IPS-15b (cell line): ENCODE measurements around the gene CFAP92.
"Not testable (repeated sequence)": the region's sequence is repeated elsewhere in the genome, so short reads cannot be mapped to it uniquely, and the experiment has no call there.

Experiments used
- H3K27me3 ChIP-seq: one replicate; pipeline ENCODE4 v1.6.1; 2013; ENCODE audit warnings: low read length; ENCODE audit not compliant: control insufficient read depth, insufficient read depth
- H3K36me3 ChIP-seq: one replicate; pipeline ENCODE4 v1.6.1; 2013; ENCODE audit warnings: low read length; ENCODE audit not compliant: control insufficient read depth, insufficient read depth
- H3K4me1 ChIP-seq: one replicate; pipeline ENCODE4 v1.6.1; 2013; ENCODE audit warnings: mild to moderate bottlenecking, low read length; ENCODE audit not compliant: control insufficient read depth, insufficient read depth
- H3K4me3 ChIP-seq: one replicate; pipeline ENCODE4 v1.5.1; 2013; ENCODE audit warnings: low read depth, low read length
- H3K9ac ChIP-seq: one replicate; pipeline ENCODE4 v1.6.1; 2013; ENCODE audit warnings: low read depth, mild to moderate bottlenecking, low read length
- H3K9me3 ChIP-seq: one replicate; pipeline ENCODE4 v1.6.1; 2013; ENCODE audit warnings: mild to moderate bottlenecking, low read length; ENCODE audit not compliant: control insufficient read depth, insufficient read depth

Gene CFAP92

DNA sequence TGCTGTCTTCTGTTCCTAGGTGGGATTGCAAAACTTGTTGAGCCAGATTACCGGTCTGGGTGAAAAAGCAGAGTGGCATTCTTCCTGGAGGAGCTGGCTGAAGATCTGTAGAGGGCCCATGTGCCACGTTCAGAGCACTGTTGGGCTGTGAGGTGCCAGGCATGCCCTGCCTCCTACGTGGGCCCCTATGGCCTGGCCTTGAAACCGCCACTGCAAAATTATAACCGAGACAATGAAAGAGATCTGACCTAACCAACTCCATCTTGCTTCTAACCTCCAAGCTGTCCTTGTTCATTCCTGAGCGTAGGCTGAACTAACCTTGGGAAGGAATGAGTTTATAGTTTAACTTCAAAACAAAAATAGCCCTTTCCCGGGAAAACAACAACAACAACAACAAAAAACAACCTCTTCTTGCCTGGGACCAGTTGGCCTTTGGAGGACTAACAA, 115.8 kb downstream of the CFAP92 start:
- peak overlapping the region; percentile 100 for H3K4me3 ChIP-seq
- peak overlapping the region; percentile 97 for H3K9ac ChIP-seq
- no peaks in the 10 kb centered on the region for H3K9me3 ChIP-seq
- peaks cover 5% of the 10 kb centered on the region for H3K27me3 ChIP-seq
- no peaks in the 10 kb centered on the region for H3K4me1 ChIP-seq
- no peaks in the 10 kb centered on the region for H3K36me3 ChIP-seq

DNA sequence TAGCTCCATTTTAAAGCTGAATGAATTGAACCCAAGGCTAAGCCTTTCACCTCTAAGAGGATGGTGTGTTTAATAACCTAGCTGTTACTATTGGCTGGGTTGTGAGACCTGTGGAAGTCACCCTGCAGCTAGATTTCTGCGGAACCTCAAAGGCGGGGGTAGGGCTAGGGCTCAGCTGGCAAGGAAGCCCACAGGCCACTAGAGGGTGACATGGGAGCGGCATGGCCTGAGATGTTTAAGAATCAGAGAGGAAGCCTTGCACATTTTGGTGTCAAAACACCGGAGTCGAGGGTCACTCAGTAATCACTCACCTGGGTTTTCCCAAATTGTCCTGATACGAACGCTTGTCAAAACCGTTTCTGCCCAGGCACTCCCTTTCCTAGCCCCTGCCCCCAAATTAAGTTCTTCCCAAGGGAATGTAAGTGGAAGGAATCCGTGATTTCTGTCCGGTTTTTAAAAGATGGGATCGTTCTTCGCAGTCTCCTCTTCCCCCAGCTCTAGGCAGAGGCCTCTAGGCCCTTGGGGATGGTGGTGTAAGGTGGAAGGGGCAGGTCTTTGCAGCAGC, 118.2 kb downstream of the CFAP92 start:
- no peaks in the 10 kb centered on the region for H3K36me3 ChIP-seq
- no peaks in the 10 kb centered on the region for H3K9me3 ChIP-seq
- no peak overlapping the region for H3K9ac ChIP-seq
- no peak overlapping the region for H3K4me3 ChIP-seq
- peaks cover 5% of the 10 kb centered on the region for H3K27me3 ChIP-seq
- H3K4me1 ChIP-seq: no peaks in the 10 kb centered on the region

DNA sequence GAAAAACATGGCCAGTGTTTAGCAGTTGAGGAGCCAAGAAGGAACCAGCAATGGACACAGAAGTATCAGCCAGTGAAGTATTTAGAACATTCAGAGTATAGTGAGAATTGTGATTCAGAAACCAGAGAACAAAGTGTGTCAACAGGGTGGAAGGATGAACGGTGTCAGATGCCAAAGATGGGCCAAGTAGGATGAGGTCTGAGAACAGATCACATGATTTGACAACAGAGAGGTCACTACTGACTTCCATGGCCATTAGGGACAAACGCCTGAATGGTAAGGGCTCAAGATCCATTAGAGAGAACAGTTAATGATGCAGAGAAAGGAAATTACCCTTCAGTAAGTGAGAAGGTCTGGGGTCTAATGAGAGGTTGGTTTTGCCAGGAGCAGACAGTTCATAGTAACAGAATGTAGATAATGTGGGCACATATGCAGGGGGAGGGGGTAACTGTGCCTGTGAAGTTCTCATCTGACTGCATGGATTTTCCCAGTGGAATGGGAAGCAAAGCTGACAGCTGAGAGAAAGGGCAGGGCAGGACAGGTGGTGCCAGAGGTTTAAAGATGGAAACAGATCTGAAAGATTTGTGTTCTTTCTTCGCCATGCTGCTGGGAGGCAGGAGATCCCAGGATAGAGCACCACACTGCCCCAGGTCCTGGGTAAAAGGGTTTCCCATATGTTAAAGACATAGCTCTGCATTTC, 119.2 kb downstream of the CFAP92 start:
- no peak overlapping the region for H3K4me3 ChIP-seq
- H3K9ac ChIP-seq: no peak overlapping the region
- H3K4me1 ChIP-seq: no peaks in the 10 kb centered on the region
- no peaks in the 10 kb centered on the region for H3K36me3 ChIP-seq
- H3K27me3 ChIP-seq: peaks cover 5% of the 10 kb centered on the region
- no peaks in the 10 kb centered on the region for H3K9me3 ChIP-seq

DNA sequence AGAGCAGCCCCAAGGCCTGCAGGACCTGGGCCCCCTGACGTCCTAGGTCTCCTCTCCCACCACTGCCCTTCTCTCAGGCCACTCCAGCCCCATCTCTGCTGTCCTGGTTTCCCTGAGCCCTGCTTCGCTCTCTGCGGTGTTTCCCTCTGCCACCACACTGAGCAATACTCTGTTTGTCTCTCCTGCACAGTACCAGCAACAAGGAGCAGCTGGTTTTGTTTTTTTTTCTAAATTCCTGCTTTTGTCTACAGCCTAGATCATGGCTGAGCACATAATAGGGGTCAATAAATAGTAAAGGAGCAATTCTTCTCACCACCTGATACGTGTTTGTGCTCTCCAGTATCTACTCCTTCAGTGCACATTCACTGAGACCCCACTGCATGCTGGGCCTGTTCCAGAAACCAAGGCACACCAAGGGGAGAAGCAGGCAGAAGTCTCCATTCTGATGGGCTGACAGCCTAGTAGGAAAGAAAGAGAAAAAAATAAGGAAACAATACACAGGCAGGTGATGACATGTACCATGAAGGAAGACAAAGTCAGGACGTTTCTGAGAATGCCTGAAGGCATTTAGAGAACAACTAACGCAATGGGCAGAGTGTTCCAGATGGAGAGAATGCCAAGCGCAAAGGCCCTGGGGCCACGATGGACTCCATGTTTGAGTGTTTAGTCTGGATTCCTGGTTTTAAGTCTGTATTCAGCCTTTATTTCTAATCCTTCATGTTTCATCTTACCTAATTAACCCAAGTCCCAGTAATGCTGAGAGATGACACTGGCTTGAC, 120.4 kb downstream of the CFAP92 start:
- no peaks in the 10 kb centered on the region for H3K9me3 ChIP-seq
- H3K36me3 ChIP-seq: no peaks in the 10 kb centered on the region
- no peak overlapping the region for H3K4me3 ChIP-seq
- H3K4me1 ChIP-seq: no peaks in the 10 kb centered on the region
- H3K9ac ChIP-seq: no peak overlapping the region
- peaks cover 5% of the 10 kb centered on the region for H3K27me3 ChIP-seq

DNA sequence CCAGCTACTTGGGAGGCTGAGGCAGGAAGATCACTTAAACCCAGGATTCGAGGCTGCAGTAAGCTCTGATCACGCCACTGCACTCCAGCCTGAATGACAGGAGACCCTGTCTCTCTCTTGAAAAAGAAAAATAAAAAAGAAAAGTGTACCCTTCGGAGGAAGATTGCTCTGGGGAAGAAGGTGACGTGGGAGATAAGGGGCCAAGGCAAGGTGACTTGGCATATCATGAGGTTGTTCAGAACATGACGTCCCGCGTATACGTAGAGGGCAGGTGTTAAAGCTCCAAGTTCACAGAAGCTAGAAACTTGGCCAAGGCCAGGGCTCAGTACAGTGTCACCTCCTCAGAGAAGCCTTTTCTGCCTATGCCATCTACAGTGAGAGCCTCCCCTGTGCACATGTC, 121.1 kb downstream of the CFAP92 start:
- Histone ChIP-seq H3K36me3 (no peaks in the 10 kb centered on the region), H3K4me3 (no peak overlapping the region), H3K9ac (no peak overlapping the region), H3K9me3 (no peaks in the 10 kb centered on the region), H3K27me3 (peaks cover 5% of the 10 kb centered on the region), H3K4me1 (no peaks in the 10 kb centered on the region)

DNA sequence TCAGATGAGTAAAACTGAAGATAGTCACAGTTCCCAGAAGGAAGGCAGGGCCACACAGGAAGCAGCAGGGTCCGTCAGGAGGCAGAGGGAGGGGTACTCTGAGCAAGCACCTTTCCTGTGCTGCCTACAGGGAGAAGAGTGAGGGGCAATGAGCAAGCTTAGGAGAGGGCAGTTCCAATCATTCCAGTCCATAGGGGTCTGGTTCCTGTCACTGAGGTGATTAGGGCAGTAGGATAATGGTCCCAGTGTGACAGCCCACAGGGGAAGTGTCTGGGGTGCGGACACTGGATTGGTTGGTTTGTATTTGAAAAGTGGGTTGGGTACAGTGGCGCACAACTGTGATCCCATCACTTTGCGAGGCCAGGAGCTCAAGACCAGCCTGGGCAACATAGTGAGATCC, 121.6 kb downstream of the CFAP92 start:
- Histone ChIP-seq H3K9ac (no peak overlapping the region), H3K27me3 (peaks cover 5% of the 10 kb centered on the region), H3K4me1 (no peaks in the 10 kb centered on the region), H3K9me3 (no peaks in the 10 kb centered on the region), H3K36me3 (no peaks in the 10 kb centered on the region), H3K4me3 (no peak overlapping the region)

DNA sequence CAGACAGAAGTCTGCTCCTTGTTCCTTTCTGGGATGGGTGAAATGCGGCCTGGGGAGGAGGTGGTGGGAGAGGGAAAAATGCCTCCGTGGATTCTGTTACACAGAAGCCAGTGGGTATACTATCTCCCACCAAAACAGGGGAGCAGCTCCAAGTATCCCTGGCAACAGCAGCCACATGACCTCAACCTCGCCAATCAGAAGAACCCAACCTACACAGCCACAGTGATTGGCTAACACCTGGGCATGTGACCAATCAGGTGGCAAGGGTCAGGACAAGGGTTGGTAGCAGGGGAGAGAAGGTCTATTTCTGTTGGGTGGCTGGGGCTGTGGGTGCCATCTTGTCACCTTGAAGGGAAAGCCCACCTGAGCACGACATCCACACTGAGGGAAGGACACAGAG, 123.5 kb downstream of the CFAP92 start:
- Histone ChIP-seq H3K9me3 (no peaks in the 10 kb centered on the region), H3K9ac (no peak overlapping the region), H3K4me1 (no peaks in the 10 kb centered on the region), H3K27me3 (peaks cover 5% of the 10 kb centered on the region), H3K36me3 (no peaks in the 10 kb centered on the region), H3K4me3 (no peak overlapping the region)

DNA sequence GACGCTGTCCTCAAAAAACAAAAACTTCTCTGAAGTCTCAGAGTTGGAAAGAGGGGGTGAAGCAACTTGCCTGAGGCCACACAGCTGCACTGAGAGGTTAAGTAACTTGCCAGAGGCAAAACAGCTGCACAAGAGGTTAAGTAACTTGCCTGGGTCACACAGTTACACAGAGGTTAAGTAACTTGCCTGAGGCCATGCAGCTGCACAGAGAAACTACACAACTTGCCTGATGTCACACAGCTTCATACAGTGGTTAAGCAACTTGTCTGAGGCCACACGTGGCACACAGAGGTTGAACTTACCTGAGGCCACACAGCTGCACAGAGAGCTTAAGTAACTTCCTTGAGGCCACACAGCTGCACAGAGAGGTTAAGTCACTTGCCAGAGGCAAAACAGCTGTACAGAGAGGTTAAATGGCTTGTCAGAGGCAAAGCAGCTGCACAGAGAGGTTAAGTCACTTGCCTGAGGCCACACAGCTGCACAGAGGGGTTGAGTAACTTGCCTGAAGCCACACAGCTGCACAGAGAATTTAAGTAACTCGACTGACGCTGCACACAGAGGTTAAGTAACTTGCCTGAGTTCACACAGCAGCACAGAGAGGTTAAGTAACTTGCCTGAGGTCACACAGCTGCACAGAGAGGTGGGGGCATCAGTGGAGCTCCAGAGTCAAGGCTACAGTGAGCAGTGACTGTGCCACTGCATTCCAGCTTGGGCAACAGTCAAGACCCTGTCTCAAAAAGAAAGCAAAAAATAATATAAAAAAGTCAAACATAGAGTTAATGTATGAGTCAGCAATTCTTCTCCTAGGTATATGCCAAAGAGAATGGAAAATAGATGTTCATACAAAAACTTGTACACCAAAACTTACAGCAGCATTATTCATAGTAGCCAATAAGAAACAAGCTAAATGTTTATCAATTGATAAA, 126.4 kb downstream of the CFAP92 start:
- Histone ChIP-seq H3K4me1 (peaks cover 3% of the 10 kb centered on the region), H3K27me3 (no peaks in the 10 kb centered on the region), H3K9me3 (no peaks in the 10 kb centered on the region), H3K4me3 (no peak overlapping the region), H3K9ac (no peak overlapping the region), H3K36me3 (no peaks in the 10 kb centered on the region)

DNA sequence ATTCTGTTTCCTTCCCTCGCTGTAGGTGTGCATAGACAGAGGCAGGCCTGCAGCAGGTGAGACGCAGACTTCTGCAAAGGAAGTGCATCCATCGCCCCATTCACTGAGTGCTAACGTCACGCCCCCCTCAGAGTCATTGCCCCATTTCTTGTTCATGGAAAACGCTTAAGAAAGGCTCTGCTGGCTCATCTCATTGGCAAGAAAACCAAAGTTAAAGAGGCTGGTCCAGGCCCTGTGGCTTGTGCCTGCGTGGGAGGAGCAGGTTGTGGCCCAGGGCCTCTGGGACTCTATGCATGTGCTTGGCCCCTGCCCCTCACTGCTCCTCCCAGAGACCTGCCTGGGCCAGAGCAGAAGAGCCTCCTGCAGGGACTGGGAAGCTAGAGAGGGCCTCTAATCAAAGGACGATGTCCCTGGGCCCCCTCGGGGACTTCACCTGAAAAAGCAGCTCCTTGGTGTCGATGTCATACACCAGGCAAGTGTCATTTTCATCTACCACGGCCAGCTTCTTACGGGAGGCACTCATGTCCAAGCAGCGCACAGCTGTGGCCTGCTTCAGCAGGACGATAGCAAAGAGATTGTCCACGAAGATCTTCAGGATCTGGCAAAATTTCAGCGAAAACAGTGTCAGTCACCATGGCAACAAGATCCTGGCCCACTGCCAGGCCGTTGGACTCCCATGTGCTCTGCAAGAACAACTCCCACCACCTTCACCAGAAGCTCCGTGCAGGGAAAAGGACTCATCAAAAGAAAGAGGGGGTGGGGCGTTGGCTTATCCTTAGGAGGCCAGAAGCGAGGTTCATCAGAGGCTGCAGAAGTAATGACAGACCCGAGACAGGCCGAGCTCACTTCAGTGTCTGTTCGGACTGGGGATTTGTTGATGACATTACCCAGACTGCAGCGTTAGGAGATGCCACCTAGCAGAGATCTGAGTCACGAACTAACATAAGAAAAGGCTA, 128.7 kb downstream of the CFAP92 start:
- not testable (repeated sequence) for H3K36me3 ChIP-seq, H3K9ac ChIP-seq, H3K9me3 ChIP-seq, H3K4me1 ChIP-seq, H3K4me3 ChIP-seq, H3K27me3 ChIP-seq

DNA sequence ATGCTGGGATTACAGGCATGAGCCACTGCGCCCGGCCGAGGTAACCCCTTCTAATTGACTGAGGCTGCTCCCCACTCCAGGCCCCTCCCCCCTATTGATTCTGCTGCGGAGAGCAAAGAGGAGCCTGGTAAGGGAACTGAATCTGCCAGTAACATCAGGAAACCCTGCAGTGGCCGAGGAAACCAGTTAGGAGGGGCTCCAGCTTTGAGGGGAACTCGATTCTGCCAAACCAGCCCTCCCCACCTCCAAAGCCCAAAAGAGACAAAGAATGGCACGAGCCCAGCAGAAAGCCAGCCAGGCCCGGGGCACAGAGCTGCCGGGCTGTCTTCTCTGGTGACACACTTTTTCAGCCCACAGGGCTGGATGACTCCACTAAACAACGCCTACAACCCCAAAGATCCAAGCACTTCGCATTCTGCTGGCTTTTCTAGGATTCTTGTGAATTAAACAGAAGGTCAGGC, 129.5 kb downstream of the CFAP92 start:
- Histone ChIP-seq H3K4me3 (no peak overlapping the region), H3K27me3 (no peaks in the 10 kb centered on the region), H3K9me3 (peaks cover 7% of the 10 kb centered on the region), H3K4me1 (peaks cover 3% of the 10 kb centered on the region), H3K9ac (no peak overlapping the region), H3K36me3 (no peaks in the 10 kb centered on the region)
